Tibial nerve (tissue), 4 donors: Measurements from ENCODE around the gene KCNT2. TPM values are rescaled to one million over a fixed set of nuclear protein-coding genes. Genes with fewer than 3 reads are reported as not detected.
"Not testable (repeated sequence)": the region's sequence is repeated elsewhere in the genome, so short reads cannot be mapped to it uniquely, and the experiment has no call there.

Experiments
- DNase-seq, 2 donors: peaks; one replicate each; pipeline ENCODE4 v3.0.0-alpha.2; 2019; ENCODE audit warnings: low spot score in 2 of 2
- H3K27ac ChIP-seq, 4 donors: fragments of 200-600 bp; sonication (generic) in 3 of 4; one replicate each; pipeline ENCODE4 v1.5.1; 2017 to 2019; ENCODE audit warnings: mild to moderate bottlenecking in 1 of 4
- H3K27me3 ChIP-seq, 2 donors: fragments of 200-600 bp; sonication (generic) in 1 of 2; one replicate each; pipeline versions ENCODE4 v1.5.1 to v1.6.0; 2017 to 2019
- H3K36me3 ChIP-seq, 3 donors: fragments of 200-600 bp; sonication (generic); one replicate each; pipeline ENCODE4 v1.5.1; 2018 to 2019
- H3K4me1 ChIP-seq, 4 donors: fragments of 200-600 bp; sonication (generic) in 3 of 4; one replicate each; pipeline ENCODE4 v1.5.1; 2017 to 2019
- H3K4me3 ChIP-seq, 4 donors: fragments of 200-600 bp; sonication (generic) in 3 of 4; one replicate each; pipeline ENCODE4 v1.5.1; 2017 to 2019; ENCODE audit warnings: mild to moderate bottlenecking in 1 of 4, moderate library complexity in 1 of 4
- H3K9me3 ChIP-seq, 4 donors: fragments of 200-600 bp; sonication (generic) in 3 of 4; one replicate each; pipeline ENCODE4 v1.5.1; 2017 to 2019
- CTCF ChIP-seq, 5 experiments: fragments of 200-600 bp in 3 of 5; fragments of 450-650 bp in 2 of 5; sonication (generic) in 3 of 5; IDR thresholded peaks; one replicate each; pipeline ENCODE4 v1.5.1; 2016 to 2019; ENCODE audit warnings: antibody characterized with exemption in 5 of 5, mild to moderate bottlenecking in 3 of 5, moderate library complexity in 2 of 5
- EP300 ChIP-seq, 2 donors: sonication (generic); formaldehyde crosslinking; IDR thresholded peaks; one replicate each; pipeline ENCODE4 v1.6.1; 2017; ENCODE audit warnings: antibody characterized with exemption in 2 of 2, mild to moderate bottlenecking in 1 of 2
- POLR2A ChIP-seq, 2 donors: fragments of 450-650 bp; IDR thresholded peaks; one replicate each; pipeline ENCODE4 v1.6.1; 2017; ENCODE audit warnings: antibody characterized with exemption in 2 of 2, mild to moderate bottlenecking in 2 of 2, moderate library complexity in 2 of 2
- WGBS, 2 donors: methylation state at CpG; one replicate each; pipeline ENCODE4 v1.1.5; 2018; 5-methylcytosine and 5-hydroxymethylcytosine counted together
- total RNA-seq, 4 donors: library from RNA; depleted of rRNA; stranded (reverse); fragments of >200 nt; gene quantifications; one replicate each; pipeline ENCODE4 v1.1.0, GENCODE V29; 2016

Gene KCNT2
- total RNA-seq, 4 donors from 2014 or later: 8.0 to 9.9 (median 8.6) TPM

- TF ChIP-seq EP300 (IDR thresholded peaks at IDR 0.05) (no peak), POLR2A (IDR thresholded peaks at IDR 0.05) (no peak), CTCF (IDR thresholded peaks at IDR 0.05) (no peak)
- peaks cover 0 to 10% (median 0%) of the 10 kb centered on the region in 4 donors for H3K4me1 ChIP-seq
- no peak overlapping the region for H3K27ac ChIP-seq
- DNase-seq: no peak
- 18 to 19% methylated on average over 2 of the region's 2 CpGs for WGBS, 2 donors
- H3K9me3 ChIP-seq: no peaks in the 10 kb centered on the region
- H3K4me3 ChIP-seq: no peak overlapping the region
- H3K27me3 ChIP-seq: no peaks in the 10 kb centered on the region
- H3K36me3 ChIP-seq: no peaks in the 10 kb centered on the region
Observed at GRCh38 chr1:196527919-196528318, 80.3 kb downstream of the KCNT2 start.

GRCh38 chr1:196522574-196523345 is 85.5 kb downstream of the KCNT2 start:
- H3K9me3 ChIP-seq: peaks cover 0 to 13% (median 2%) of the 10 kb centered on the region in 4 donors

GRCh38 chr1:196517193-196517592 is 91.0 kb downstream of the KCNT2 start:
- peaks cover 0 to 13% (median 2%) of the 10 kb centered on the region in 4 donors for H3K9me3 ChIP-seq
- no peak overlapping the region for H3K4me3 ChIP-seq
- no peaks in the 10 kb centered on the region for H3K36me3 ChIP-seq
- no peak overlapping the region for H3K27ac ChIP-seq
- no peaks in the 10 kb centered on the region for H3K27me3 ChIP-seq
- no peaks in the 10 kb centered on the region for H3K4me1 ChIP-seq
- TF ChIP-seq POLR2A (IDR thresholded peaks at IDR 0.05) (no peak), CTCF (IDR thresholded peaks at IDR 0.05) (no peak), EP300 (IDR thresholded peaks at IDR 0.05) (no peak)
- no peak for DNase-seq

More at GRCh38 chr1:196522574-196523345, 85.5 kb downstream of the KCNT2 start:
- not testable (repeated sequence) for H3K4me3 ChIP-seq, H3K4me1 ChIP-seq, DNase-seq, H3K36me3 ChIP-seq, H3K27ac ChIP-seq, H3K27me3 ChIP-seq
- 92 to 95% methylated on average over 12 of the region's 12 CpGs for WGBS, 2 donors

GRCh38 chr1:196516373-196516772 is 91.9 kb downstream of the KCNT2 start:
- Histone ChIP-seq H3K9me3 (peaks cover 0 to 13% (median 2%) of the 10 kb centered on the region in 4 donors), H3K36me3 (no peaks in the 10 kb centered on the region), H3K27me3 (no peaks in the 10 kb centered on the region), H3K4me3 (no peak overlapping the region), H3K27ac (no peak overlapping the region), H3K4me1 (no peaks in the 10 kb centered on the region)
- DNase-seq: no peak
- TF ChIP-seq POLR2A (IDR thresholded peaks at IDR 0.05): no peak
- 71 to 72% methylated on average over 3 of the region's 3 CpGs for WGBS, 2 donors

GRCh38 chr1:196515904-196516303 is 92.3 kb downstream of the KCNT2 start:
- no peak overlapping the region for H3K4me3 ChIP-seq
- H3K36me3 ChIP-seq: no peaks in the 10 kb centered on the region
- no peaks in the 10 kb centered on the region for H3K4me1 ChIP-seq
- 90 to 94% methylated on average over 2 of the region's 2 CpGs for WGBS, 2 donors
- no peak for TF ChIP-seq POLR2A (IDR thresholded peaks at IDR 0.05)
- TF ChIP-seq CTCF (IDR thresholded peaks at IDR 0.05): no peak
- no peak for TF ChIP-seq EP300 (IDR thresholded peaks at IDR 0.05)
- H3K27me3 ChIP-seq: no peaks in the 10 kb centered on the region
- H3K9me3 ChIP-seq: peaks cover 0 to 13% (median 2%) of the 10 kb centered on the region in 4 donors
- no peak for DNase-seq
- no peak overlapping the region for H3K27ac ChIP-seq

GRCh38 chr1:196513821-196514220 is 94.4 kb downstream of the KCNT2 start:
- 72 to 77% methylated on average over 2 of the region's 2 CpGs for WGBS, 2 donors
- Histone ChIP-seq H3K4me1 (no peaks in the 10 kb centered on the region), H3K27ac (no peak overlapping the region), H3K36me3 (no peaks in the 10 kb centered on the region), H3K9me3 (peaks cover 0 to 5% (median 1%) of the 10 kb centered on the region in 4 donors), H3K27me3 (no peaks in the 10 kb centered on the region), H3K4me3 (no peak overlapping the region)
- TF ChIP-seq CTCF (IDR thresholded peaks at IDR 0.05) (no peak), POLR2A (IDR thresholded peaks at IDR 0.05) (no peak)
- no peak for DNase-seq
